ENCODE results near the gene BTG1. TPM values are rescaled to one million over a fixed set of nuclear protein-coding genes. Genes with fewer than 3 reads are reported as not detected.
A peak's percentile ranks its signal among the peaks of the same experiment; 100 is the strongest.
"Not testable (repeated sequence)": the region's sequence is repeated elsewhere in the genome, so short reads cannot be mapped to it uniquely, and the experiment has no call there.

BTG1 gene
- total RNA-seq, 4 donors from 2014 or later, result 28.3 to 111 (median 78.1) TPM

DNA sequence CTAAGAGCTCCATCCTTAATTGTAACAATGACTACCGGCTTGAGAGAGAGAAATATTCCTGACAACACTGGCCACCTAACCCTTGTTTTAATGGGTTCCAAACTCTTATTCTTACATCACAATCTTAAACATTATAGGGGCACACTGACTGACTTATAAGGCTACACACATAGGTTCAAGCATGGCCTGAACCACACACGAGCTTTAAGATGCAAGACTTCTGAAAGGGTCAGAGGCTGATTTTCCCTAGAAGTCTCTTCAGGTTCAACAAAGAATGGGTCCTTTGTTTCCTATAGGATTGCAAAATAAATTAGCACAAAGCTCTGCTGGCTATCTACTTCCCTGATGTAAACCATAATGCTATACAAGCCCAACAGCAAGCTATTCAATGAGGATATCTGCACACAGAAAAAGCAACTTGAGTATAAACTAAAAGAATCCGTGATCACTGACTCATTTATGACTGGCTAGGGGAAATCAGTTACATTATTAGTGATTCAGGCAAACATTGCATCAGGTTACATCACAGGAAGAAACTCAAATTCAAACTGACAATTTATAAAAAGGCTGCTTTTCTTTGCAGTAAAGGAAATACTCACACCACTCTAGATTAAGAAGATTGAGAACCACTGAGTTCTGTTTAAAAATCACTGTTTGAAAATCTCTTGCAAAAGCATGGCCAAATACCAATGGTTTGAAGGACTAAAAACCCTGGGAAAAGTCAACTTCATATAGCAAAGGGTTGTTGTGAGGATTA, 8.5 kb downstream of the BTG1 start:
- TF ChIP-seq POLR2A (IDR thresholded peaks at IDR 0.05) (no peak), POLR2AphosphoS5 (IDR thresholded peaks at IDR 0.05) (no peak), EP300 (IDR thresholded peaks at IDR 0.05; ENCODE audit: low read depth) (no peak)
- TF ChIP-seq, protein P1, sequence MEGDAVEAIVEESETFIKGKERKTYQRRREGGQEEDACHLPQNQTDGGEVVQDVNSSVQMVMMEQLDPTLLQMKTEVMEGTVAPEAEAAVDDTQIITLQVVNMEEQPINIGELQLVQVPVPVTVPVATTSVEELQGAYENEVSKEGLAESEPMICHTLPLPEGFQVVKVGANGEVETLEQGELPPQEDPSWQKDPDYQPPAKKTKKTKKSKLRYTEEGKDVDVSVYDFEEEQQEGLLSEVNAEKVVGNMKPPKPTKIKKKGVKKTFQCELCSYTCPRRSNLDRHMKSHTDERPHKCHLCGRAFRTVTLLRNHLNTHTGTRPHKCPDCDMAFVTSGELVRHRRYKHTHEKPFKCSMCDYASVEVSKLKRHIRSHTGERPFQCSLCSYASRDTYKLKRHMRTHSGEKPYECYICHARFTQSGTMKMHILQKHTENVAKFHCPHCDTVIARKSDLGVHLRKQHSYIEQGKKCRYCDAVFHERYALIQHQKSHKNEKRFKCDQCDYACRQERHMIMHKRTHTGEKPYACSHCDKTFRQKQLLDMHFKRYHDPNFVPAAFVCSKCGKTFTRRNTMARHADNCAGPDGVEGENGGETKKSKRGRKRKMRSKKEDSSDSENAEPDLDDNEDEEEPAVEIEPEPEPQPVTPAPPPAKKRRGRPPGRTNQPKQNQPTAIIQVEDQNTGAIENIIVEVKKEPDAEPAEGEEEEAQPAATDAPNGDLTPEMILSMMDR (IDR thresholded peaks at IDR 0.05), result no peak
- peaks cover 0 to 8% (median 0%) of the 10 kb centered on the region in 4 donors for H3K36me3 ChIP-seq
- in situ Hi-C loops (cut with MboI; ENCODE audit: low pct_ligation_motif_present in 1 of 4, low pct_unique_long_range_greater_than_20kb in 1 of 4, low sequenced_read_pairs in 3 of 4), result loop anchor here (10.0 to 25.0 kb wide), 4 partner anchors 322 to 750 kb away; no protein-coding TSS in a partner anchor
- H3K4me3 ChIP-seq, result peak overlapping the region in 3 of 4 donors; percentile 2 to 98 (median 74)
- WGBS, 2 donors (ENCODE audit: low coverage in 1 of 2), result 20 to 34% methylated on average over 3 of the region's 3 CpGs
- DNase-seq, result no peak
- peak overlapping the region; percentile 98 to 100 (median 99) for H3K27ac ChIP-seq
- intact Hi-C loops (cut with DNase I; ENCODE audit: low total_unique reads), result no loop called here
- no peaks in the 10 kb centered on the region for H3K9me3 ChIP-seq
- H3K27me3 ChIP-seq, result no peaks in the 10 kb centered on the region
- peaks cover 33 to 84% (median 62%) of the 10 kb centered on the region in 4 donors for H3K4me1 ChIP-seq

DNA sequence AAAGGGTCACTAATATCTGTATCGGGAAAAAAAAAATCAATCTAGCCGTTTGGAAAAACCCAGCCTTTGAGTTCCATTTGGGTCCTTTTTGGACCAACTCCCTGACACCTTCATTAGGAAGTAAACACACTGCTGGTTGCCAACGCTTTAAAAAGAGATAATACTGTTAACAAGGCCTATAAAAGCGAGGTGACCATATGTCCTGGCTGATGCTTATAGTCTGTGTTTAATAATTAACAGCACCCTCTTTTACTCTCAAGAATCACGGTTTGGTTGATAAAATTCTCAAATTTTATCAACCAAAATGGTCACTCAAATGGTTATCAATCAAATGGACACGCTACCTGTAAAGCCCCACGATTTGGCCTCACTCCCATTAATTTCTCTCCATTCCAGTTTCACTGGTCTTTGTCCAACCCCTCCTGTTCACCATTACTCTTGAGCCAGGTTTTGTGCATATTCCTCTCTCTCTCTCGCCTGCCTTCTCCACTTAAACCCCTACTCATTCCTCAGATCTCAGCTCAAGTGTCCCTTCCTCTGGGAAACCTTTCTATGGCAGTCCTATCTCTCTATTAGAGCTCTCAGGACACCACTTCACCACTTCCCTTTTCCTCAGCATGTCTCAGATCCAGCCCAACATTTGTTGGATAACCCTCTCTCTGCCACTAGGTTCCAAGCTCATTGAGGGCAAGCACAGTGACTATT, 9.5 kb downstream of the BTG1 start:
- peak in 2 of 3 donors; percentile 3 to 27 for TF ChIP-seq POLR2AphosphoS5 (IDR thresholded peaks at IDR 0.05)
- TF ChIP-seq POLR2A (IDR thresholded peaks at IDR 0.05), result no peak
- TF ChIP-seq EP300 (IDR thresholded peaks at IDR 0.05; ENCODE audit: low read depth), result no peak
- TF ChIP-seq, protein P1 (IDR thresholded peaks at IDR 0.05), result no peak
- peak overlapping the region in 1 of 4 donors; percentile 98 for H3K4me3 ChIP-seq
- no peaks in the 10 kb centered on the region for H3K27me3 ChIP-seq
- no peaks in the 10 kb centered on the region for H3K9me3 ChIP-seq
- 59 to 72% methylated on average over 8 of the region's 8 CpGs for WGBS, 2 donors (ENCODE audit: low coverage in 1 of 2)
- H3K36me3 ChIP-seq, result peaks cover 0 to 6% (median 0%) of the 10 kb centered on the region in 4 donors
- intact Hi-C loops (cut with DNase I; ENCODE audit: low total_unique reads) (no loop called here), in situ Hi-C loops (cut with MboI; ENCODE audit: low pct_ligation_motif_present in 1 of 4, low pct_unique_long_range_greater_than_20kb in 1 of 4, low sequenced_read_pairs in 3 of 4) (loop anchor here (10.0 to 25.0 kb wide), 4 partner anchors 321 to 749 kb away; no protein-coding TSS in a partner anchor)
- H3K27ac ChIP-seq, result peak overlapping the region; percentile 98 to 100 (median 99)
- no peak for DNase-seq
- H3K4me1 ChIP-seq, result peaks cover 36 to 90% (median 62%) of the 10 kb centered on the region in 4 donors

DNA sequence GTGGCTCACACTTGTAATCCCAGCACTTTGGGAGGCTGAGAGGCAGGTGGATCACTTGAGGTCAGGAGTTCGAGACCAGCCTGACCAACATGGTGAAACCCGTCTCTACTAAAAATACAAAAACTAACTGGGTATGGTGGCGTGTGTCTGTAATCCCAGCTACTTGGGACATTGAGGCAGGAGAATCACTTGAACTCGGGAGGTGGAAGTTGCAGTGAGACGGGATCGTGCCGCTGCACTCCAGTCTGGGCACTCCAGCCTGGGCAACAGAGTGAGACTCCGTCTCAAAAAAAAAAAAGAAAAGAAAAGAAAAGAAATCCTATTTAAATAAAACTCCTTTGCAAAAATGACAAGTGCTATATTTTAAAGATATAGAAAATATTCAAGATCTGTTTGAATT, 10.1 kb downstream of the BTG1 start:
- H3K27me3 ChIP-seq; DNase-seq; intact Hi-C loops (cut with DNase I; ENCODE audit: low total_unique reads); H3K4me3 ChIP-seq; H3K9me3 ChIP-seq; H3K36me3 ChIP-seq: not testable (repeated sequence)
- 82 to 100% methylated on average over 5 to 8 of the region's 8 CpGs for WGBS, 2 donors (ENCODE audit: low coverage in 1 of 2)
- in situ Hi-C loops (cut with MboI; ENCODE audit: low pct_ligation_motif_present in 1 of 4, low pct_unique_long_range_greater_than_20kb in 1 of 4, low sequenced_read_pairs in 3 of 4), result loop anchor here (10.0 to 25.0 kb wide), 4 partner anchors 321 to 748 kb away; no protein-coding TSS in a partner anchor
- H3K4me1 ChIP-seq, result peaks cover 36 to 89% (median 62%) of the 10 kb centered on the region in 4 donors
- peak overlapping the region in 2 of 4 donors; percentile 98 to 99 for H3K27ac ChIP-seq

DNA sequence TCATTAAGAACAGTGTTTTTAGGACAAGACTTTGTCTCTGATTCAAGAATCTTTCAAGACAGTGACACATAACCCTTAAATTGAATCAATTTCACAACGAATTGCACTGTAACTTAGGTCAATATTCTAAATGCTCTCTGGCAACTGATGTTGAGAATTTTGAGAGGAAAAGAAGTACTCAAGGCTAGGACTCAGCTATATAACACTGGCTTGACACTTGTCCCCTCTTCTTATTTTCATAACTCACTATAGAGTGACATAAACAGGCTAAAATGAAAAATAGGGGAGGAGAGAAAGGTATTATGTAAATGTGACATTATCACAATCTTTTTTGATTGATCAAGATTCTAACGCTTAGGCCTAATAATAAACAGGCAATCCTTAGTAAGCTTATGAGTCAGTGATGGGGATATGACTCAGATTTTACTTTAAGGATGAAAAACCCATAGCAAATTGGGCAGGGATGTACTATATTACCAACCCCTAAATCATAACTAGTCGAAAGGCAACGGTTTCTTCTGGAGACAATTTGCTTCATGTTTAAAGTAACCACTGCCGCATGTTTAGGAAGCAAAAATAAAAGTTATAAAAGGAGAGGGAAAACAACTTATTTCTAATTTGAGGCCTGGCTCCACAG, 10.9 kb downstream of the BTG1 start:
- H3K27ac ChIP-seq, result peak overlapping the region; percentile 22 to 99 (median 43)
- intact Hi-C loops (cut with DNase I; ENCODE audit: low total_unique reads) (no loop called here), in situ Hi-C loops (cut with MboI; ENCODE audit: low pct_ligation_motif_present in 1 of 4, low pct_unique_long_range_greater_than_20kb in 1 of 4, low sequenced_read_pairs in 3 of 4) (loop anchor here (10.0 to 25.0 kb wide), 4 partner anchors 320 to 747 kb away; no protein-coding TSS in a partner anchor)
- H3K4me1 ChIP-seq, result peaks cover 36 to 81% (median 61%) of the 10 kb centered on the region in 4 donors
- no peaks in the 10 kb centered on the region for H3K36me3 ChIP-seq
- no peaks in the 10 kb centered on the region for H3K9me3 ChIP-seq
- no peak for DNase-seq
- TF ChIP-seq, protein P1 (IDR thresholded peaks at IDR 0.05), result no peak
- TF ChIP-seq POLR2AphosphoS5 (IDR thresholded peaks at IDR 0.05), result peak in 1 of 3 donors; percentile 7
- TF ChIP-seq EP300 (IDR thresholded peaks at IDR 0.05; ENCODE audit: low read depth), result no peak
- no peak for TF ChIP-seq POLR2A (IDR thresholded peaks at IDR 0.05)
- no peaks in the 10 kb centered on the region for H3K27me3 ChIP-seq
- H3K4me3 ChIP-seq, result peak overlapping the region in 1 of 4 donors; percentile 4
- WGBS, 2 donors (ENCODE audit: low coverage in 1 of 2), result 37 to 50% methylated on average over 3 to 5 of the region's 5 CpGs

Data from transverse colon (tissue), 4 donors.